PFSK-1 (cell line): ENCODE results near the gene ERFE.

Experiments
- FOXP2 ChIP-seq: optimal IDR thresholded peaks from 2 replicates; pipeline ENCODE3; 2011; ENCODE audit warnings: borderline replicate concordance, control low read depth, inconsistent platforms; ENCODE audit not compliant: insufficient read depth; ENCODE audit errors: extremely low read length, extremely low read depth
- POLR2AphosphoS5 ChIP-seq: IDR thresholded peaks from 2 replicates; pipeline ENCODE4 v1.6.1; 2012; ENCODE audit warnings: low read depth, mild to moderate bottlenecking, control low read depth, low read length, moderate library complexity
- REST ChIP-seq, 2 experiments: IDR thresholded peaks; 2 replicates each; pipeline versions ENCODE4 v1.6.1 to v1.8.0; 2011 to 2012; ENCODE audit warnings: low read depth in 2 of 2, low read length in 2 of 2, control low read depth in 1 of 2, inconsistent platforms in 1 of 2, mild to moderate bottlenecking in 1 of 2, moderate library complexity in 1 of 2; ENCODE audit not compliant: insufficient read depth in 1 of 2
- SIN3A ChIP-seq: IDR thresholded peaks from 2 replicates; pipeline ENCODE4 v1.6.1; 2012; ENCODE audit warnings: mild to moderate bottlenecking, low read length, moderate library complexity, borderline replicate concordance; ENCODE audit not compliant: insufficient read depth
- TAF1 ChIP-seq: IDR thresholded peaks from 2 replicates; pipeline ENCODE4 v1.6.1; 2012; ENCODE audit warnings: low read length, control low read depth, borderline replicate concordance; ENCODE audit not compliant: insufficient read depth

ERFE gene

GRCh38 chr2:238140040-238140439 is 18.7 kb upstream of the ERFE start:
- TF ChIP-seq POLR2AphosphoS5, result no peak
- TF ChIP-seq TAF1, result no peak
- TF ChIP-seq SIN3A, result no peak
- no peak for TF ChIP-seq REST (IDR thresholded peaks at IDR 0.05; ENCODE audit: insufficient read depth in 1 of 2, low read depth in 2 of 2, low read length in 2 of 2)
- TF ChIP-seq FOXP2, result no peak

- TF ChIP-seq TAF1 (no peak), FOXP2 (no peak), REST (IDR thresholded peaks at IDR 0.05; ENCODE audit: insufficient read depth in 1 of 2, low read depth in 2 of 2, low read length in 2 of 2) (no peak), POLR2AphosphoS5 (no peak), SIN3A (no peak)
These were observed 17.8 kb upstream of the ERFE start for GRCh38 chr2:238140721-238141540.

GRCh38 chr2:238141541-238142318 is 17.0 kb upstream of the ERFE start:
- TF ChIP-seq SIN3A (no peak), POLR2AphosphoS5 (no peak), FOXP2 (no peak), REST (IDR thresholded peaks at IDR 0.05; ENCODE audit: insufficient read depth in 1 of 2, low read depth in 2 of 2, low read length in 2 of 2) (no peak), TAF1 (no peak)

- no peak for TF ChIP-seq SIN3A
- no peak for TF ChIP-seq FOXP2
- TF ChIP-seq REST (IDR thresholded peaks at IDR 0.05; ENCODE audit: insufficient read depth in 1 of 2, low read depth in 2 of 2, low read length in 2 of 2), result no peak
- TF ChIP-seq TAF1, result no peak
- no peak for TF ChIP-seq POLR2AphosphoS5
These were observed 16.2 kb upstream of the ERFE start for GRCh38 chr2:238142382-238143205.
